ENCODE data around the gene A2M.

A2M gene

DNA sequence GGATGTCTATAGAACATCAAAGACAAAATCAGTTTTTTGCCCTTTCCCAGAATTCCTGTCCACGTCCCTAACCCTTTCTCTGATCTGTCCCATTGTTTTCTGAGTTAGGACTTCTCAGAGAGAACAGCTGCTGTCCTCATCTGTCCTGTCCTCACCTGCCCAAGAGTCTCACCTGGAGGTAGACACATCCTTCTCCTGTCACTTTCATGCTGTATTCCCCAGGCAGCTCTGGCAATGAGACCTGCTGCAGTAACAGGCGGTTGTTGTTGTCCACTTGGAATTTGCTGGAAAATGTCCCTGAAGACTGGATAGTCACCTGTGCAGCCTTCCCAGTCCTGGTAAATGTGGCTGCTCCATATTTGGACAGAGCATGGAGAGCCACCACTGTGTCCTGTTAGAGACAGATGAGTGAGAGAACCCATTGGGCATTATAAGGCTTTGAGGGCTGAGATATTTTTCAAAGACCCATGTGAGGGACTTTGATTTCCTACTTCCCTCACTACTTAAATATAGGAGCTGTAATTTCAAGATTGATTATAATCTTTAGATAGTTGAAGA, 43.2 kb downstream of the A2M start:
- no peaks in the 10 kb centered on the region for H3K9me3 ChIP-seq (ENCODE audit: severe bottlenecking)
- H3K36me3 ChIP-seq = no peaks in the 10 kb centered on the region
- DNase-seq = no peak
- no peak overlapping the region for H3K4me3 ChIP-seq (ENCODE audit: low read depth, low read length)
- no peak overlapping the region for H3K27ac ChIP-seq
- no peaks in the 10 kb centered on the region for H3K27me3 ChIP-seq (ENCODE audit: insufficient read depth, low read depth, severe bottlenecking)
- TF ChIP-seq, protein P1, sequence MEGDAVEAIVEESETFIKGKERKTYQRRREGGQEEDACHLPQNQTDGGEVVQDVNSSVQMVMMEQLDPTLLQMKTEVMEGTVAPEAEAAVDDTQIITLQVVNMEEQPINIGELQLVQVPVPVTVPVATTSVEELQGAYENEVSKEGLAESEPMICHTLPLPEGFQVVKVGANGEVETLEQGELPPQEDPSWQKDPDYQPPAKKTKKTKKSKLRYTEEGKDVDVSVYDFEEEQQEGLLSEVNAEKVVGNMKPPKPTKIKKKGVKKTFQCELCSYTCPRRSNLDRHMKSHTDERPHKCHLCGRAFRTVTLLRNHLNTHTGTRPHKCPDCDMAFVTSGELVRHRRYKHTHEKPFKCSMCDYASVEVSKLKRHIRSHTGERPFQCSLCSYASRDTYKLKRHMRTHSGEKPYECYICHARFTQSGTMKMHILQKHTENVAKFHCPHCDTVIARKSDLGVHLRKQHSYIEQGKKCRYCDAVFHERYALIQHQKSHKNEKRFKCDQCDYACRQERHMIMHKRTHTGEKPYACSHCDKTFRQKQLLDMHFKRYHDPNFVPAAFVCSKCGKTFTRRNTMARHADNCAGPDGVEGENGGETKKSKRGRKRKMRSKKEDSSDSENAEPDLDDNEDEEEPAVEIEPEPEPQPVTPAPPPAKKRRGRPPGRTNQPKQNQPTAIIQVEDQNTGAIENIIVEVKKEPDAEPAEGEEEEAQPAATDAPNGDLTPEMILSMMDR (IDR thresholded peaks at IDR 0.05; ENCODE audit: low read depth, low read length) = no peak

DNA sequence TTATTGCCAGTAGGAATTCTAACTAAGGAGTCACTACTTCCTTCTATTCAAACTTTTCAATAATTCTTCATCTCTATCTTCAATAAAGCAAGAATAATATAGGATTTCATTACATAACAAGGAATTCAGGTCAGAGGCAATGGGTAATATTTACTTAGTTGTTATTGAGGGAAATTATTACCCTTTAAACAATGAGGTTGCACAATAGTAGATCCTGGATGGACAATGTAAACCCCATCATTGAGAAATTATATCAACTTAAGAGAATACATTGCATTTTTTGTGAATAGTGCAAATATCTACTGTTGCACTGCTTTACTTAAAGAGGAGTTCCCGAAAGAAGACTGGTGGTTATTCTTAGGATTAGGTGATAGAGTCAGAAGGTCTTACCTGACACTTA, 43.8 kb downstream of the A2M start:
- Histone ChIP-seq H3K36me3 (no peaks in the 10 kb centered on the region), H3K27me3 (ENCODE audit: insufficient read depth, low read depth, severe bottlenecking) (no peaks in the 10 kb centered on the region), H3K9me3 (ENCODE audit: severe bottlenecking) (no peaks in the 10 kb centered on the region), H3K4me3 (ENCODE audit: low read depth, low read length) (no peak overlapping the region), H3K27ac (no peak overlapping the region)
- DNase-seq = no peak
- TF ChIP-seq, protein P1 (IDR thresholded peaks at IDR 0.05; ENCODE audit: low read depth, low read length) = no peak

DNA sequence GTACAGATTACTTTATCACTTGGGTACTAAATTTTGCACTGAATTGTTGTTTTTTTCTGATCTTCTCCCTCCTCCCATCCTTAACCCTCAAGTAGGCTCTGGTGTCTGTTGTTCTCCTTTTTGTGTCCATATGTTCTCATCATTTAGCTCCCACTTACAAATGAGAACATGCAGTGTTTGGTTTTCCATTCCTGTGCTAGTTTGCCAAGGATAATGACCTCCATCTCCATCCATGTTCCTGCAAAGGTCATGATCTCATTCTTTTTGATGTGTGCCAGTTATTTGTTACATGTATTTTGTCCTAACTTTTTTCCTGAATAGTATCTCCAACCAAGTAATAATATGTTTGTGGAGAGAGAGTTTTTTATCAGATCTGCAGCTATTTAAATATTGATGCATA, 44.2 kb downstream of the A2M start:
- Histone ChIP-seq H3K27me3 (ENCODE audit: insufficient read depth, low read depth, severe bottlenecking) (no peaks in the 10 kb centered on the region), H3K4me3 (ENCODE audit: low read depth, low read length) (no peak overlapping the region), H3K9me3 (ENCODE audit: severe bottlenecking) (no peaks in the 10 kb centered on the region), H3K27ac (no peak overlapping the region), H3K36me3 (no peaks in the 10 kb centered on the region)
- DNase-seq = no peak
- TF ChIP-seq, protein P1 (IDR thresholded peaks at IDR 0.05; ENCODE audit: low read depth, low read length) = no peak

DNA sequence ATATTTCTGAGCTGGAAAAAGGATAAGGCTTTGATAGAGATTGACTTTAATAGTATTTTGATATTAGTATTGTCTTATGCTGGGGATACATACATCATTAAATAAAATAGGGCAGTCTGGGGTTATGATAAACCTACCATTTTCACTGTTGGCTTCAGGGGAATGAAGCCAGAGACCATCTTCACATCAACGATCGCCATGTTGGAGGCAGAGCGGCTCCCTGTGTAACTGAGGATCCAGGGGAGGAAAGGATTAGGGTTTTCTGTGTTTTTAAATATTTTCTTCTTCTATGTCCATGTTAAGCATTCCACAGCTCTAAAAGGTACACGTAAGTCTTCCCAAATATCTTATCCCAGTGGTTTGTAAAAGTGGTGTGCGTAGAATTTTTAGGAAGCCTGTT, 45.4 kb downstream of the A2M start:
- Histone ChIP-seq H3K27ac (no peak overlapping the region), H3K9me3 (ENCODE audit: severe bottlenecking) (no peaks in the 10 kb centered on the region), H3K36me3 (no peaks in the 10 kb centered on the region), H3K27me3 (ENCODE audit: insufficient read depth, low read depth, severe bottlenecking) (no peaks in the 10 kb centered on the region), H3K4me3 (ENCODE audit: low read depth, low read length) (no peak overlapping the region)
- TF ChIP-seq, protein P1 (IDR thresholded peaks at IDR 0.05; ENCODE audit: low read depth, low read length) = no peak
- DNase-seq = no peak

DNA sequence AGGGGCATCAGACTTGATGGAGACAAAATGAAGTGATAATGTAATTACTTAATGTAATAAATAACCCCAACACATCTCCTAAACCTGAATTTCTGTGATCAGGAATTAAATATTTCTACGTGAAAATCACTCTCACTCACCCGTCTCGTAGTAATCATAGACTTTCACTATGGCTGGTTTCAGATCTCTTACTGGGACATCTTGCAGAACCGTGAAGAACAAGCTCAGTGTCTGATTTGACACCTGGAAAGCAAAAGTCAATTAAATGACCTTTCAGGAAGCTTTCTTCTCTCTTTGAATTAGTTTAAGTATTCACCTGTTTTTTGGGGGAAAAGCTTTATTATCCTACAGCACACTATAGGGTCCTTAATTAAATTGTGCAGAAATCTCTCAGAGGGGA, 47.1 kb downstream of the A2M start:
- Histone ChIP-seq H3K27me3 (ENCODE audit: insufficient read depth, low read depth, severe bottlenecking) (no peaks in the 10 kb centered on the region), H3K4me3 (ENCODE audit: low read depth, low read length) (no peak overlapping the region), H3K27ac (no peak overlapping the region), H3K9me3 (ENCODE audit: severe bottlenecking) (no peaks in the 10 kb centered on the region), H3K36me3 (no peaks in the 10 kb centered on the region)
- DNase-seq = no peak
- TF ChIP-seq, protein P1 (IDR thresholded peaks at IDR 0.05; ENCODE audit: low read depth, low read length) = no peak

DNA sequence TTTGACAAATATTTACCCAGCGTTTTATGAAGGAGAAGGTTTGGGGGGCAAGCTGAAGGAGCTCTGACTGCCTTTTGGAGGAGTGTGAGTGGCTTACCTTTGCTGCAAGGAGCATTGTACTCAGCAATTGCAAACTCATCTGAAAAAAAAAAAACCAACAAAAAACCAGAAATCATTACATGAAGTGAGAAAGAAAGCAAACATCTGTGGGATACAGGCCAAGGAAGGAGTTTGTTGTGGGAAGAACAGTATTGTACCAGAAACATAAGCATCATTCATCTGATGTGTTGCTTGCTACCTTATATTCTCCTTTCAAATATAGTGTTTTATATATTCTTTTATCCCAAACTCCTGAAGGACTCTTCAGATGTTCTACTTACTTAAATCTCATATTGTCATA, 47.6 kb downstream of the A2M start:
- Histone ChIP-seq H3K36me3 (no peaks in the 10 kb centered on the region), H3K27ac (no peak overlapping the region), H3K4me3 (ENCODE audit: low read depth, low read length) (no peak overlapping the region), H3K27me3 (ENCODE audit: insufficient read depth, low read depth, severe bottlenecking) (no peaks in the 10 kb centered on the region), H3K9me3 (ENCODE audit: severe bottlenecking) (no peaks in the 10 kb centered on the region)
- TF ChIP-seq, protein P1 (IDR thresholded peaks at IDR 0.05; ENCODE audit: low read depth, low read length) = no peak
- no peak for DNase-seq

Measured in WERI-Rb-1 (cell line).